ENCODE measurements around the gene DNAJA3.

The DNAJA3 gene

DNA sequence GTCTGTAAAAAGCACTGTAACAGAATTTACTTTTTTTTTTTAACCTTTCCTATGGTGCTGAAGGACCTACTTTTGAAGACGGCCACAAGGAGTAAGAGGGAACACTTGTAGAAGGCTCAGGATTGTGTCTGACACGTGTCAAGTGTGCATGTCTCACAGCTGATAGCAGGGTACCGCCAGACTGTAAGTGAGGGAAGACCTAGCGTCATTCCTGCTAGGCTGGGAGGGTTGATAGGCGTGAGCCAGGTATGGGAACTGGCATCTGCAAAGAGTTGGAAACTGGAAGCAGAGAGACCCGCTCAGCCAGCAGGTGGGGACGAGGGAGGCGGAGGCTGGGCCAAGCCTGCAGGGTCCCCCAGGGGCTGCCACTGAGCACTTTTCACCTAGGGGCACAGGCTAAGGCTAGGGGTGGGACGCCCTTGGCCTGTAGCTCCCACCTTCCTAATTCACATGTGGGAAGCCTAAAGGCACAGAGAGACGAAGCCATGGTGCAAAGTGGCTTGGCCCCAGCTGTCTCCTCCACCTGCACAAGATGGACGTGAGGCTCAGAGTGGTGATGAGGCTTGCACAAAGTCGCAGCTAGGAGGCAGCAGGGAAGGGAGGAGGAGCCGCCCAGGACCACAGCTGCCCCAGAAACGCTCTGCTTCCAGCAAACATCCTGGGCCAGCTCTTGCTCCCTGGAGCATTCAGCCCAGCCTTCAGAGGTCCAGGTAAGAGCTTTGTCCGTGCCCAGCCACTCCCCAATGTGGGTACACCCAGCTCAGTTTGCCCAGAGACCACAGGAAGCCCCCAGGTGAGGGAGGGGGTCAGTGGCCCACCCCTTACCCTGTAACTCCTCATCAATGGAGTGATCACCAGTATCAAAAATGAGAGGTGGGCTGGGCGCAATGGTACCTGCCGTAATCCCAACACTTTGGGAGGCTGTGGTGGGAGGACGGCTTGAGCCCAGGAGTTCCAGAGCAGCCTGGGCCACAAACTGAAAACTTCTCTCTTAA lies 35.1 kb upstream of the DNAJA3 start (continued):
- TF ChIP-seq RARB (CRISPR knock-in tag; IDR thresholded peaks at IDR 0.05) = no peak
- TF ChIP-seq ZFP30 (CRISPR knock-in tag; IDR thresholded peaks at IDR 0.05) = no peak
- no peak for TF ChIP-seq ARNTL (CRISPR knock-in tag; IDR thresholded peaks at IDR 0.05; ENCODE audit: borderline replicate concordance, low read depth)
- no peak for TF ChIP-seq GLIS3 (CRISPR knock-in tag; IDR thresholded peaks at IDR 0.05)
- TF ChIP-seq ISL1 (CRISPR knock-in tag; IDR thresholded peaks at IDR 0.05) = no peak

DNA sequence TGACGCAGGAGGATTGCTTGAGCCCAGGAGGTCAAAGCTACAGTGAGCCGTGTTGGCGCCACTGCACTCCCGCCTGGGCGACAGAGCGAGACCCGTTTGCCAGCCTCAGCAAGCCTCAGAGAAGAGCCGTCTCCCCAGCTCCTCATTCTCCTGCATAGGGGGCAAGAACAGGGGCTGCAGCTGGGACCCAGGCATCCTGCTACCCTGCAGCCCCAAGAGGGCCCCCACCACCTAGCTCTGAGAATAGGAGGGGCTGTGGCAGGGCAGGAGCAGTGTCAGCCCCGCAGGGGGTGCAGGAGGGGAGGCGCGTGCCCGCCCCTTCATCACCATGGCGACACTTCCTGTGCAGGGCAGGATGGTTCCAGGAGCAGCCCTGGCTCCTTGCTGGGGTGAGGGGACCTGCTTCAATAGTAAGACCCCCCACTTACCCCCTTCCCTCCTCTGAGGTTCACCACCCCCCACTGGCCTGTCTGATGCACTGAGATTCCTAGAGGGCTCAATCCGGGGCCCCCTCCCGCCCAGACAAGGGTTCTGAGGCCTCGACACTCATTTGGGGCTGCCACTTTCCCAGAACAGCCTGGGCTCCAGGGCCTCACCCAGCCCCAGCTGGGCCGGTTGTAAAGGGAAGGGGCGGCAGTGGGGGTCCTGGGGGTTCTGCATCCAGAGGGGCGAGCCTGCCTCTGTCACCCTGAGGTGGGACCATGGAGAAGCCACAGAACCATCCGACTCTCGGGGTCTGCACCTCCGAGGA lies 33.9 kb upstream of the DNAJA3 start:
- no peak for ATAC-seq
- no peak for TF ChIP-seq BACH2 (CRISPR knock-in tag; IDR thresholded peaks at IDR 0.05; ENCODE audit: borderline replicate concordance)
- TF ChIP-seq, protein P1, sequence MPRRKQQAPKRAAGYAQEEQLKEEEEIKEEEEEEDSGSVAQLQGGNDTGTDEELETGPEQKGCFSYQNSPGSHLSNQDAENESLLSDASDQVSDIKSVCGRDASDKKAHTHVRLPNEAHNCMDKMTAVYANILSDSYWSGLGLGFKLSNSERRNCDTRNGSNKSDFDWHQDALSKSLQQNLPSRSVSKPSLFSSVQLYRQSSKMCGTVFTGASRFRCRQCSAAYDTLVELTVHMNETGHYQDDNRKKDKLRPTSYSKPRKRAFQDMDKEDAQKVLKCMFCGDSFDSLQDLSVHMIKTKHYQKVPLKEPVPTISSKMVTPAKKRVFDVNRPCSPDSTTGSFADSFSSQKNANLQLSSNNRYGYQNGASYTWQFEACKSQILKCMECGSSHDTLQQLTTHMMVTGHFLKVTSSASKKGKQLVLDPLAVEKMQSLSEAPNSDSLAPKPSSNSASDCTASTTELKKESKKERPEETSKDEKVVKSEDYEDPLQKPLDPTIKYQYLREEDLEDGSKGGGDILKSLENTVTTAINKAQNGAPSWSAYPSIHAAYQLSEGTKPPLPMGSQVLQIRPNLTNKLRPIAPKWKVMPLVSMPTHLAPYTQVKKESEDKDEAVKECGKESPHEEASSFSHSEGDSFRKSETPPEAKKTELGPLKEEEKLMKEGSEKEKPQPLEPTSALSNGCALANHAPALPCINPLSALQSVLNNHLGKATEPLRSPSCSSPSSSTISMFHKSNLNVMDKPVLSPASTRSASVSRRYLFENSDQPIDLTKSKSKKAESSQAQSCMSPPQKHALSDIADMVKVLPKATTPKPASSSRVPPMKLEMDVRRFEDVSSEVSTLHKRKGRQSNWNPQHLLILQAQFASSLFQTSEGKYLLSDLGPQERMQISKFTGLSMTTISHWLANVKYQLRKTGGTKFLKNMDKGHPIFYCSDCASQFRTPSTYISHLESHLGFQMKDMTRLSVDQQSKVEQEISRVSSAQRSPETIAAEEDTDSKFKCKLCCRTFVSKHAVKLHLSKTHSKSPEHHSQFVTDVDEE (CRISPR knock-in tag; IDR thresholded peaks at IDR 0.05) = no peak
- TF ChIP-seq ZNF565 (CRISPR knock-in tag; conservative IDR thresholded peaks at IDR 0.05; ENCODE audit: low read depth) = no peak
- TF ChIP-seq, protein P2, sequence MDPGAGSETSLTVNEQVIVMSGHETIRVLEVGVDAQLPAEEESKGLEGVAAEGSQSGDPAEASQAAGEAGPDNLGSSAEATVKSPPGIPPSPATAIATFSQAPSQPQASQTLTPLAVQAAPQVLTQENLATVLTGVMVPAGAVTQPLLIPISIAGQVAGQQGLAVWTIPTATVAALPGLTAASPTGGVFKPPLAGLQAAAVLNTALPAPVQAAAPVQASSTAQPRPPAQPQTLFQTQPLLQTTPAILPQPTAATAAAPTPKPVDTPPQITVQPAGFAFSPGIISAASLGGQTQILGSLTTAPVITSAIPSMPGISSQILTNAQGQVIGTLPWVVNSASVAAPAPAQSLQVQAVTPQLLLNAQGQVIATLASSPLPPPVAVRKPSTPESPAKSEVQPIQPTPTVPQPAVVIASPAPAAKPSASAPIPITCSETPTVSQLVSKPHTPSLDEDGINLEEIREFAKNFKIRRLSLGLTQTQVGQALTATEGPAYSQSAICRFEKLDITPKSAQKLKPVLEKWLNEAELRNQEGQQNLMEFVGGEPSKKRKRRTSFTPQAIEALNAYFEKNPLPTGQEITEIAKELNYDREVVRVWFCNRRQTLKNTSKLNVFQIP (CRISPR knock-in tag; IDR thresholded peaks at IDR 0.05; ENCODE audit: borderline replicate concordance, low read depth) = no peak
- TF ChIP-seq CSDC2 (CRISPR knock-in tag; IDR thresholded peaks at IDR 0.05) = no peak
- TF ChIP-seq OSR1 (CRISPR knock-in tag; IDR thresholded peaks at IDR 0.05) = no peak
- TF ChIP-seq ZFP3 (CRISPR knock-in tag; IDR thresholded peaks at IDR 0.05) = no peak
- TF ChIP-seq PPARA (CRISPR knock-in tag; IDR thresholded peaks at IDR 0.05; ENCODE audit: borderline replicate concordance) = no peak
- TF ChIP-seq ESRRG (CRISPR knock-in tag; IDR thresholded peaks at IDR 0.05) = no peak
- TF ChIP-seq RARB (CRISPR knock-in tag; IDR thresholded peaks at IDR 0.05) = no peak
- TF ChIP-seq ZC3H10 (CRISPR knock-in tag; IDR thresholded peaks at IDR 0.05) = no peak

DNA sequence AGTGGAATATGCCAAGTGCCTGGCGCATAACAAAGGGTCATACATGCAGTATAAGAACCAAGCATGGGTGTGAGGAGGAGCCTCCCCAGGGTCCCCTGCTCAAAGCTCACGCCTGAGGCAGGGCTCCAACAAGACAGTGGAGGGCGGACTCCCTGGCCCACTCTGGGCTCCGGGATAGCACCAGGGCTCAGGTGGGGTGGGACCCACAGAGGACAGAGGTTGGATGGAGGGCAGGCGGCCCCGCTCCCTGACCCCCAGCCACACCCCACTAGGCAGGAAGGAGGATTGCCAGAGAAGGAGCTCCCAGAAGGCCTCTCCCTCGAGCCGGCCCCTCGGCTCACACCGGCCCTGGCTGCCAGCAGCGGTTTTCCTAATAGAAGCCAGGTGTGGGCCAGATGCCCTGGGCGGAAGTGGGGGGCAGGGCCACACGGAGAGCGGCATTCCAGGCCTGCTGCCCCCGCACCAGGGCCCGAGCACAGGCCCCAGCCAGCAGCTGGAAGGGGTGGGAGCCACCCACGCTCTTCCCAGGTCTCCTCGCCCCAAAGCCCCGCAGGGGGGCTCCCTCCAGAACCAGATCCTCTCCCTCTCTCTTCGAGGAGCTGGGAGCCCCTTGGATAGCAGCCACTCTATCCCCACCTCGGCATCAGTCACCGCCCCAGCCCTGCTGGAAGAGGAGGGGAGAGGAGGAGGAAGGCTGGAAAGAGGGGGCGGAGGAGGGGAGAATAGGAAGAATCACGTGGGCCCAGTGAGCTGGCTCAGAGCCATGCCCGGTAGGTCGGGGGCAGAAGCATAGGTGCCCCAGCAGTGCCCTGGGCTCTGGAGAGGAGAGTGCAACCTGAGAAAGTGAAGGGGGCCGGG lies 33.1 kb upstream of the DNAJA3 start:
- peak; percentile 86 for ATAC-seq
- TF ChIP-seq ZNF8 (CRISPR knock-in tag; IDR thresholded peaks at IDR 0.05) (no peak), TCF4 (CRISPR knock-in tag; IDR thresholded peaks at IDR 0.05; ENCODE audit: borderline replicate concordance) (peak; percentile 98), CSDC2 (CRISPR knock-in tag; IDR thresholded peaks at IDR 0.05) (no peak), ZC3H10 (CRISPR knock-in tag; IDR thresholded peaks at IDR 0.05) (no peak), ZNF70 (CRISPR knock-in tag; IDR thresholded peaks at IDR 0.05) (0 out of 2 replicates have a peak, but pooled peaks have one; percentile 9), ZNF565 (CRISPR knock-in tag; conservative IDR thresholded peaks at IDR 0.05; ENCODE audit: low read depth) (peak; percentile 42; the same call in 1 of the 2 replicates), ZFP3 (CRISPR knock-in tag; IDR thresholded peaks at IDR 0.05) (no peak)
- TF ChIP-seq, protein P3, sequence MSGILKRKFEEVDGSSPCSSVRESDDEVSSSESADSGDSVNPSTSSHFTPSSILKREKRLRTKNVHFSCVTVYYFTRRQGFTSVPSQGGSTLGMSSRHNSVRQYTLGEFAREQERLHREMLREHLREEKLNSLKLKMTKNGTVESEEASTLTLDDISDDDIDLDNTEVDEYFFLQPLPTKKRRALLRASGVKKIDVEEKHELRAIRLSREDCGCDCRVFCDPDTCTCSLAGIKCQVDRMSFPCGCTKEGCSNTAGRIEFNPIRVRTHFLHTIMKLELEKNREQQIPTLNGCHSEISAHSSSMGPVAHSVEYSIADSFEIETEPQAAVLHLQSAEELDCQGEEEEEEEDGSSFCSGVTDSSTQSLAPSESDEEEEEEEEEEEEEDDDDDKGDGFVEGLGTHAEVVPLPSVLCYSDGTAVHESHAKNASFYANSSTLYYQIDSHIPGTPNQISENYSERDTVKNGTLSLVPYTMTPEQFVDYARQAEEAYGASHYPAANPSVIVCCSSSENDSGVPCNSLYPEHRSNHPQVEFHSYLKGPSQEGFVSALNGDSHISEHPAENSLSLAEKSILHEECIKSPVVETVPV (CRISPR knock-in tag; IDR thresholded peaks at IDR 0.05) = no peak
- TF ChIP-seq, protein P1 (CRISPR knock-in tag; IDR thresholded peaks at IDR 0.05) = peak; percentile 94
- TF ChIP-seq, protein P4, sequence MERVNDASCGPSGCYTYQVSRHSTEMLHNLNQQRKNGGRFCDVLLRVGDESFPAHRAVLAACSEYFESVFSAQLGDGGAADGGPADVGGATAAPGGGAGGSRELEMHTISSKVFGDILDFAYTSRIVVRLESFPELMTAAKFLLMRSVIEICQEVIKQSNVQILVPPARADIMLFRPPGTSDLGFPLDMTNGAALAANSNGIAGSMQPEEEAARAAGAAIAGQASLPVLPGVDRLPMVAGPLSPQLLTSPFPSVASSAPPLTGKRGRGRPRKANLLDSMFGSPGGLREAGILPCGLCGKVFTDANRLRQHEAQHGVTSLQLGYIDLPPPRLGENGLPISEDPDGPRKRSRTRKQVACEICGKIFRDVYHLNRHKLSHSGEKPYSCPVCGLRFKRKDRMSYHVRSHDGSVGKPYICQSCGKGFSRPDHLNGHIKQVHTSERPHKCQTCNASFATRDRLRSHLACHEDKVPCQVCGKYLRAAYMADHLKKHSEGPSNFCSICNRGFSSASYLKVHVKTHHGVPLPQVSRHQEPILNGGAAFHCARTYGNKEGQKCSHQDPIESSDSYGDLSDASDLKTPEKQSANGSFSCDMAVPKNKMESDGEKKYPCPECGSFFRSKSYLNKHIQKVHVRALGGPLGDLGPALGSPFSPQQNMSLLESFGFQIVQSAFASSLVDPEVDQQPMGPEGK (CRISPR knock-in tag; IDR thresholded peaks at IDR 0.05; ENCODE audit: borderline replicate concordance) = peak; percentile 77; the same call in 1 of the 2 replicates
